OCI-LY7 (cell line): ENCODE results near the gene VEPH1.

Experiments used
- EZH2phosphoT487 ChIP-seq: fragments of 200-600 bp; sonication (generic); IDR thresholded peaks from 2 replicates; pipeline ENCODE4 v1.6.1; 2018; ENCODE audit warnings: low read depth, borderline replicate concordance, mild to moderate bottlenecking, mixed run types, antibody characterized with exemption, low read length, moderate library complexity, mixed read lengths
- TF ChIP-seq, protein P1 (sequence below): fragments of 200-600 bp; sonication (generic); conservative IDR thresholded peaks from 2 replicates; pipeline ENCODE4 v1.5.1; 2014; ENCODE audit warnings: mild to moderate bottlenecking, antibody characterized with exemption, low read length, moderate library complexity, mixed read lengths

DNA sequence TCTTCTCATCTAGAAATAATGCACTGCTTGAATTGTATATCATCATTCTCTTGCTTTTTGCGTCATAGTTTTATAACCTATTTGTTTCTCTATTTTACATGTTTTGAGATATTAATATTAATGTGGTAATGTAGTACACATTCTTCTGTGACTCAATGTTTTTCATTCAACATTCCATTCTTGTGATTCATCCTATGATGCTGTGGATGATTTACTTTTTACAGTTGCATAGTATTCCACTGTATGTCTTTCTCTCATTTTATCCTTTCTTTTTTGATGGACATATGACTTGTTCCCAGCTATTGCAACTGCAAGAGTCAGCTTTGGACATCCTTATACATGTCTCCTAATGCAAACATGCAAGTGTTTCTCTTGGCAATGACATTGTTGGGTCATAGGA is 20.6 kb upstream of the VEPH1 start:
- TF ChIP-seq, protein P1, sequence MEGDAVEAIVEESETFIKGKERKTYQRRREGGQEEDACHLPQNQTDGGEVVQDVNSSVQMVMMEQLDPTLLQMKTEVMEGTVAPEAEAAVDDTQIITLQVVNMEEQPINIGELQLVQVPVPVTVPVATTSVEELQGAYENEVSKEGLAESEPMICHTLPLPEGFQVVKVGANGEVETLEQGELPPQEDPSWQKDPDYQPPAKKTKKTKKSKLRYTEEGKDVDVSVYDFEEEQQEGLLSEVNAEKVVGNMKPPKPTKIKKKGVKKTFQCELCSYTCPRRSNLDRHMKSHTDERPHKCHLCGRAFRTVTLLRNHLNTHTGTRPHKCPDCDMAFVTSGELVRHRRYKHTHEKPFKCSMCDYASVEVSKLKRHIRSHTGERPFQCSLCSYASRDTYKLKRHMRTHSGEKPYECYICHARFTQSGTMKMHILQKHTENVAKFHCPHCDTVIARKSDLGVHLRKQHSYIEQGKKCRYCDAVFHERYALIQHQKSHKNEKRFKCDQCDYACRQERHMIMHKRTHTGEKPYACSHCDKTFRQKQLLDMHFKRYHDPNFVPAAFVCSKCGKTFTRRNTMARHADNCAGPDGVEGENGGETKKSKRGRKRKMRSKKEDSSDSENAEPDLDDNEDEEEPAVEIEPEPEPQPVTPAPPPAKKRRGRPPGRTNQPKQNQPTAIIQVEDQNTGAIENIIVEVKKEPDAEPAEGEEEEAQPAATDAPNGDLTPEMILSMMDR = no peak
- TF ChIP-seq EZH2phosphoT487 = no peak
